Heart left ventricle (tissue), 16 donors: ENCODE data around the gene LRRC51. TPM values are rescaled to one million over a fixed set of nuclear protein-coding genes. Genes with fewer than 3 reads are reported as not detected.

ENCODE experiments used
- ATAC-seq, 4 donors: fragments of 200-7000 bp; cut with Tn5 transposase; one replicate each; pipeline ENCODE4 v1.9.1; 2020 to 2022; ENCODE audit warnings: moderate library complexity in 4 of 4, mild to moderate bottlenecking in 3 of 4, moderate number of reproducible peaks in 1 of 4
- DNase-seq, 5 donors: peaks; one replicate each; pipeline ENCODE4 v3.0.0-alpha.2; 2020
- H3K27ac ChIP-seq, 12 donors: fragments of 200-600 bp; sonication (generic) in 4 of 12; one replicate each; pipeline versions ENCODE4 v1.5.0 to v1.8.0; 2016 to 2022; ENCODE audit warnings: mild to moderate bottlenecking in 2 of 12
- H3K27me3 ChIP-seq, 9 donors: fragments of 200-600 bp; sonication (generic) in 2 of 9; one replicate each; pipeline versions ENCODE4 v1.5.1 to v1.8.0; 2016 to 2022; ENCODE audit warnings: mild to moderate bottlenecking in 3 of 9
- H3K36me3 ChIP-seq, 9 donors: fragments of 200-600 bp; sonication (generic) in 2 of 9; one replicate each; pipeline versions ENCODE4 v1.5.0 to v1.8.0; 2018 to 2022; ENCODE audit warnings: mild to moderate bottlenecking in 2 of 9
- H3K4me1 ChIP-seq, 12 donors: fragments of 200-600 bp; sonication (generic) in 4 of 12; one replicate each; pipeline versions ENCODE4 v1.5.0 to v1.8.0; 2016 to 2022; ENCODE audit warnings: mild to moderate bottlenecking in 3 of 12
- H3K4me3 ChIP-seq, 12 donors: fragments of 200-600 bp; sonication (generic) in 4 of 12; one replicate each; pipeline versions ENCODE4 v1.5.0 to v1.8.0; 2017 to 2022; ENCODE audit warnings: mild to moderate bottlenecking in 9 of 12, moderate library complexity in 4 of 12
- H3K9me3 ChIP-seq, 12 donors: fragments of 200-600 bp; sonication (generic) in 4 of 12; one replicate each; pipeline versions ENCODE4 v1.5.0 to v1.8.0; 2016 to 2022; ENCODE audit warnings: mild to moderate bottlenecking in 1 of 12
- POLR2A ChIP-seq, 2 donors: fragments of 450-650 bp; IDR thresholded peaks; one replicate each; pipeline ENCODE4 v1.6.1; 2017; ENCODE audit warnings: antibody characterized with exemption in 2 of 2, mild to moderate bottlenecking in 2 of 2, moderate library complexity in 2 of 2
- WGBS, 4 donors: extraction: QIAGEN DNeasy Blood & Tissue Kit in 2 of 4; methylation state at CpG; one replicate each; pipeline versions ENCODE4 v1.1.5 to v1.1.7; 2013 to 2018; 5-methylcytosine and 5-hydroxymethylcytosine counted together
- intact Hi-C, 10 donors: fragments of 100-400 bp; cut with DNase I; formaldehyde crosslinking; loops; one replicate each; pipeline versions ENCODE4 v1.11.1 to v1.14.2; 2022
- polyA plus RNA-seq, 2 donors: library from polyadenylated mRNA; stranded (reverse); fragments of 200-250 nt; gene quantifications; one replicate each; pipeline ENCODE4 v1.2.3, GENCODE V29; 2013
- total RNA-seq, 9 donors: library from RNA; depleted of rRNA in 2 of 9; stranded (reverse); fragments of >200 nt in 2 of 9; fragmentation: NEBNext Ultra II Directional in 3 of 9; extraction: Animal tissue kit (Norgen Biotek cat#: 25700) in 3 of 9; gene quantifications; one replicate each; pipeline versions ENCODE4 v1.1.0 to v1.2.4, GENCODE V29; 2016 to 2023
- TF ChIP-seq, protein P1 (sequence below), 12 donors: fragments of 200-600 bp; sonication (generic) in 4 of 12; IDR thresholded peaks; one replicate each; pipeline versions ENCODE4 v1.5.0 to v1.8.0; 2018 to 2022; ENCODE audit warnings: antibody characterized with exemption in 12 of 12, mild to moderate bottlenecking in 5 of 12
- donor health status: ischemic (EF 13 %, LVEDD 7.1; RV severe dilation, severe dysfunction).
- donor health status: healthy with polysubstance abuse.
- donor health status: DM: no; HTN: yes; CAD: no.
- donor health status: DM: no; HTN: no; CAD: no.
- donor health status: ischemic (EF 25% LVEDD 6.9; RV normal size, moderate dysfunction).
- donor health status: ischemic (EF 25% LVEDD 5.7; RV mildly dilated, moderate dysfunction).
- donor health status: healthy.
- donor health status: DM: yes; HTN: yes; CAD: no.
- donor health status: ischemic (EF 35%, LVEDD 5.7; RV mildly dilated, moderate dysfunction).
- donor health status: nonischemic (EF 11% LVEDD 7.7; RV severe dilation, severe dysfunction).
- donor health status: DM: yes; HTN: yes; CAD: no.
- donor health status: PGD.
- donor health status: ischemic (EF 29% LVEDD 5.4; RV normal size, mild dysfunction).
- donor health status: nonischemic (EF 23%, LVEDD 6.1; RV moderate dilation, normal function).

LRRC51 gene
- total and polyA plus RNA-seq, 11 donors = 2.0 to 9.3 (median 4.5) TPM

- H3K36me3 ChIP-seq = no peaks in the 10 kb centered on the region
- H3K9me3 ChIP-seq = no peaks in the 10 kb centered on the region
- no peak for TF ChIP-seq POLR2A (IDR thresholded peaks at IDR 0.05)
- TF ChIP-seq, protein P1, sequence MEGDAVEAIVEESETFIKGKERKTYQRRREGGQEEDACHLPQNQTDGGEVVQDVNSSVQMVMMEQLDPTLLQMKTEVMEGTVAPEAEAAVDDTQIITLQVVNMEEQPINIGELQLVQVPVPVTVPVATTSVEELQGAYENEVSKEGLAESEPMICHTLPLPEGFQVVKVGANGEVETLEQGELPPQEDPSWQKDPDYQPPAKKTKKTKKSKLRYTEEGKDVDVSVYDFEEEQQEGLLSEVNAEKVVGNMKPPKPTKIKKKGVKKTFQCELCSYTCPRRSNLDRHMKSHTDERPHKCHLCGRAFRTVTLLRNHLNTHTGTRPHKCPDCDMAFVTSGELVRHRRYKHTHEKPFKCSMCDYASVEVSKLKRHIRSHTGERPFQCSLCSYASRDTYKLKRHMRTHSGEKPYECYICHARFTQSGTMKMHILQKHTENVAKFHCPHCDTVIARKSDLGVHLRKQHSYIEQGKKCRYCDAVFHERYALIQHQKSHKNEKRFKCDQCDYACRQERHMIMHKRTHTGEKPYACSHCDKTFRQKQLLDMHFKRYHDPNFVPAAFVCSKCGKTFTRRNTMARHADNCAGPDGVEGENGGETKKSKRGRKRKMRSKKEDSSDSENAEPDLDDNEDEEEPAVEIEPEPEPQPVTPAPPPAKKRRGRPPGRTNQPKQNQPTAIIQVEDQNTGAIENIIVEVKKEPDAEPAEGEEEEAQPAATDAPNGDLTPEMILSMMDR (IDR thresholded peaks at IDR 0.05) = no peak
- intact Hi-C loops = no loop called here
- no peak overlapping the region for H3K4me3 ChIP-seq
- 82 to 90% (median 88%) methylated on average over 14 of the region's 14 CpGs for WGBS, 4 donors
- no peak overlapping the region for H3K27ac ChIP-seq
- peaks cover 0 to 9% (median 0%) of the 10 kb centered on the region in 12 donors for H3K4me1 ChIP-seq
- H3K27me3 ChIP-seq = peaks cover 0 to 10% (median 0%) of the 10 kb centered on the region in 9 donors
- DNase-seq (no peak), ATAC-seq (peak in 1 of 4 donors; percentile 40)
Observed at GRCh38 chr11:72135891-72136683, 55.4 kb downstream of the LRRC51 start.

GRCh38 chr11:72136684-72137262 lies 56.1 kb downstream of the LRRC51 start:
- Histone ChIP-seq H3K4me3 (no peak overlapping the region), H3K9me3 (no peaks in the 10 kb centered on the region), H3K27ac (no peak overlapping the region), H3K36me3 (no peaks in the 10 kb centered on the region), H3K27me3 (peaks cover 0 to 10% (median 0%) of the 10 kb centered on the region in 9 donors), H3K4me1 (peaks cover 0 to 9% (median 0%) of the 10 kb centered on the region in 12 donors)
- ATAC-seq (no peak), DNase-seq (no peak)
- 70 to 93% (median 81%) methylated on average over 4 of the region's 4 CpGs for WGBS, 4 donors
- TF ChIP-seq, protein P1 (IDR thresholded peaks at IDR 0.05) = no peak
- no peak for TF ChIP-seq POLR2A (IDR thresholded peaks at IDR 0.05)
- intact Hi-C loops = no loop called here

DNA sequence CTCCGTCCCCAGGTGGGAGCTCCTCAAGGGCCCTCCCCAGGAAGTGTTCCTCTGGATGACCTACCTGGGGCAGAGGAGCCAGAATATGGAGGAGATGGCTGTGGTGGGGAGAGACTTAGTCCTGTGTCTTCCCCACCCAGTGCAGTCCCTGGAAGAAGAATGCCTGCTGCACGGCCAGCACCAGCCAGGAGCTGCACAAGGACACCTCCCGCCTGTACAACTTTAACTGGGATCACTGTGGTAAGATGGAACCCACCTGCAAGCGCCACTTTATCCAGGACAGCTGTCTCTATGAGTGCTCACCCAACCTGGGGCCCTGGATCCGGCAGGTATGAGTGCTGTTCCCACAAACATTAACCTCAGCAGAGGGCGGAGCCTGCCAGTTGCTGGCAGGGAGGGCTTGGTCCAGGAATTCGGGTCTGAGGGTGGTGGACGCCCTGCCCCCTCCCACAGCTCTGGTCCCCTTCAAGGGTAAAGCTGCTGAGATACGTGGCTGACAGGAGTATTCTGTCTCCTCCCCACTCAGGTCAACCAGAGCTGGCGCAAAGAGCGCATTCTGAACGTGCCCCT lies 58.3 kb downstream of the LRRC51 start:
- WGBS, 4 donors = 80 to 92% (median 83%) methylated on average over 9 to 12 of the region's 12 CpGs
- intact Hi-C loops = no loop called here
- ATAC-seq (no peak), DNase-seq (no peak)
- H3K27me3 ChIP-seq = peaks cover 0 to 1% (median 0%) of the 10 kb centered on the region in 9 donors
- no peaks in the 10 kb centered on the region for H3K9me3 ChIP-seq
- H3K36me3 ChIP-seq = no peaks in the 10 kb centered on the region
- no peak overlapping the region for H3K27ac ChIP-seq
- H3K4me1 ChIP-seq = peaks cover 0 to 6% (median 0%) of the 10 kb centered on the region in 12 donors
- no peak overlapping the region for H3K4me3 ChIP-seq
- TF ChIP-seq, protein P1 (IDR thresholded peaks at IDR 0.05) = no peak
- TF ChIP-seq POLR2A (IDR thresholded peaks at IDR 0.05) = no peak

DNA sequence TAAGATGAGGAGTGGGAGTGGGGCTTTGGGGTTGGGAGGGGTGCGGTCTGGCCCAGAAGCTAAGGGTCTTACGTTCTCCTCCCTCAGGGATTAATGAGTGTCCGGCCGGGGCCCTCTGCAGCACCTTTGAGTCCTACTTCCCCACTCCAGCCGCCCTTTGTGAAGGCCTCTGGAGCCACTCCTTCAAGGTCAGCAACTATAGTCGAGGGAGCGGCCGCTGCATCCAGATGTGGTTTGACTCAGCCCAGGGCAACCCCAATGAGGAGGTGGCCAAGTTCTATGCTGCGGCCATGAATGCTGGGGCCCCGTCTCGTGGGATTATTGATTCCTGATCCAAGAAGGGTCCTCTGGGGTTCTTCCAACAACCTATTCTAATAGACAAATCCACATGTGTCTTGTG lies 58.9 kb downstream of the LRRC51 start:
- ATAC-seq (no peak), DNase-seq (no peak)
- Histone ChIP-seq H3K36me3 (no peaks in the 10 kb centered on the region), H3K27ac (no peak overlapping the region), H3K27me3 (no peaks in the 10 kb centered on the region), H3K4me1 (peaks cover 0 to 5% (median 0%) of the 10 kb centered on the region in 12 donors), H3K4me3 (no peak overlapping the region), H3K9me3 (no peaks in the 10 kb centered on the region)
- no peak for TF ChIP-seq POLR2A (IDR thresholded peaks at IDR 0.05)
- intact Hi-C loops = no loop called here
- WGBS, 4 donors = 91 to 95% (median 94%) methylated on average over 11 of the region's 11 CpGs
